BLaER1 treated with 17β-estradiol and CSF1 and Interleukin-3, amounts not matched to agents 10 nM and 100 nM (cell line): Measurements from ENCODE around the gene SPAG16.

Experiments
- H3K27ac ChIP-seq, 11 experiments: shearing (Covaris generic); formaldehyde crosslinking; 2 replicates each; pipeline ENCODE4 v1.8.1; 2022
- H3K27me3 ChIP-seq, 11 experiments: shearing (Covaris generic); formaldehyde crosslinking; 2 replicates each; pipeline ENCODE4 v1.8.1; 2022
- H3K36me3 ChIP-seq, 11 experiments: shearing (Covaris generic); formaldehyde crosslinking; 2 replicates each; pipeline ENCODE4 v1.8.1; 2022
- H3K4me1 ChIP-seq, 10 experiments: shearing (Covaris generic); formaldehyde crosslinking; 2 replicates each; pipeline ENCODE4 v1.8.1; 2022
- H3K4me2 ChIP-seq, 11 experiments: shearing (Covaris generic); formaldehyde crosslinking; 2 replicates each; pipeline ENCODE4 v1.8.1; 2022
- H3K4me3 ChIP-seq, 10 experiments: shearing (Covaris generic); formaldehyde crosslinking; 2 replicates each; pipeline ENCODE4 v1.8.1; 2022
- H3K9ac ChIP-seq, 11 experiments: shearing (Covaris generic); formaldehyde crosslinking; 2 replicates each; pipeline ENCODE4 v1.8.1; 2022
- H3K9me3 ChIP-seq, 11 experiments: shearing (Covaris generic); formaldehyde crosslinking; replicated peaks in 1 of 11; 2 replicates each; pipeline ENCODE4 v1.8.1; 2022
- H4K20me1 ChIP-seq, 11 experiments: shearing (Covaris generic); formaldehyde crosslinking; 2 replicates each; pipeline ENCODE4 v1.8.1; 2022
- Cebpa-rat ChIP-seq, 11 experiments: shearing (Covaris generic); IDR thresholded peaks; 2 replicates each; pipeline ENCODE4 v1.8.1; 2022

The SPAG16 gene

GRCh38 chr2:213722565-213722964 lies 438.3 kb downstream of the SPAG16 start:
- H3K4me1 ChIP-seq = no peaks in the 10 kb centered on the region
- peaks cover 0 to 8% (median 0%) of the 10 kb centered on the region in 11 experiments; a peak in 6 of 22 replicates for H3K9me3 ChIP-seq
- H3K27ac ChIP-seq = no peak overlapping the region
- H3K4me3 ChIP-seq = no peak overlapping the region
- no peaks in the 10 kb centered on the region for H3K27me3 ChIP-seq
- no peak overlapping the region for H3K9ac ChIP-seq
- no peak for TF ChIP-seq Cebpa-rat (IDR thresholded peaks at IDR 0.05)
- H3K36me3 ChIP-seq = no peaks in the 10 kb centered on the region
- no peaks in the 10 kb centered on the region for H4K20me1 ChIP-seq
- no peak overlapping the region for H3K4me2 ChIP-seq

GRCh38 chr2:213723041-213723560 lies 438.8 kb downstream of the SPAG16 start:
- H3K27me3 ChIP-seq = no peaks in the 10 kb centered on the region
- H3K27ac ChIP-seq = no peak overlapping the region
- H4K20me1 ChIP-seq = no peaks in the 10 kb centered on the region
- TF ChIP-seq Cebpa-rat (IDR thresholded peaks at IDR 0.05) = no peak
- H3K9ac ChIP-seq = no peak overlapping the region
- no peak overlapping the region for H3K4me3 ChIP-seq
- peaks cover 0 to 8% (median 0%) of the 10 kb centered on the region in 11 experiments; a peak in 6 of 22 replicates for H3K9me3 ChIP-seq
- no peaks in the 10 kb centered on the region for H3K4me1 ChIP-seq
- no peak overlapping the region for H3K4me2 ChIP-seq
- no peaks in the 10 kb centered on the region for H3K36me3 ChIP-seq

- H3K27me3 ChIP-seq = no peaks in the 10 kb centered on the region
- peaks cover 0 to 8% (median 0%) of the 10 kb centered on the region in 11 experiments; a peak in 6 of 22 replicates for H3K9me3 ChIP-seq
- H3K36me3 ChIP-seq = no peaks in the 10 kb centered on the region
- no peak overlapping the region for H3K27ac ChIP-seq
- H3K9ac ChIP-seq = no peak overlapping the region
- no peak for TF ChIP-seq Cebpa-rat (IDR thresholded peaks at IDR 0.05)
- no peaks in the 10 kb centered on the region for H3K4me1 ChIP-seq
- no peaks in the 10 kb centered on the region for H4K20me1 ChIP-seq
- H3K4me3 ChIP-seq = no peak overlapping the region
- H3K4me2 ChIP-seq = no peak overlapping the region
Observed at GRCh38 chr2:213723707-213724106, 439.4 kb downstream of the SPAG16 start.

- Histone ChIP-seq H4K20me1 (no peaks in the 10 kb centered on the region), H3K9me3 (no peaks in the 10 kb centered on the region), H3K4me3 (no peak overlapping the region), H3K4me2 (no peak overlapping the region), H3K9ac (no peak overlapping the region), H3K27ac (no peak overlapping the region), H3K36me3 (no peaks in the 10 kb centered on the region), H3K27me3 (no peaks in the 10 kb centered on the region), H3K4me1 (no peaks in the 10 kb centered on the region)
- TF ChIP-seq Cebpa-rat (IDR thresholded peaks at IDR 0.05) = no peak
Observed at GRCh38 chr2:213726101-213726500, 441.8 kb downstream of the SPAG16 start.

GRCh38 chr2:213733893-213734292 lies 449.6 kb downstream of the SPAG16 start:
- TF ChIP-seq Cebpa-rat (IDR thresholded peaks at IDR 0.05) = no peak
- Histone ChIP-seq H3K27ac (no peak overlapping the region), H3K4me2 (no peak overlapping the region), H3K9ac (no peak overlapping the region), H3K4me1 (no peaks in the 10 kb centered on the region), H3K36me3 (no peaks in the 10 kb centered on the region), H4K20me1 (no peaks in the 10 kb centered on the region), H3K9me3 (no peaks in the 10 kb centered on the region), H3K4me3 (no peak overlapping the region), H3K27me3 (no peaks in the 10 kb centered on the region)

- no peak overlapping the region for H3K27ac ChIP-seq
- no peak overlapping the region for H3K9ac ChIP-seq
- H3K4me1 ChIP-seq = no peaks in the 10 kb centered on the region
- no peak overlapping the region for H3K4me3 ChIP-seq
- H3K4me2 ChIP-seq = no peak overlapping the region
- H3K36me3 ChIP-seq = no peaks in the 10 kb centered on the region
- no peaks in the 10 kb centered on the region for H3K9me3 ChIP-seq
- no peaks in the 10 kb centered on the region for H3K27me3 ChIP-seq
- no peaks in the 10 kb centered on the region for H4K20me1 ChIP-seq
- no peak for TF ChIP-seq Cebpa-rat (IDR thresholded peaks at IDR 0.05)
Observed at GRCh38 chr2:213740453-213740852, 456.2 kb downstream of the SPAG16 start.

- TF ChIP-seq Cebpa-rat (IDR thresholded peaks at IDR 0.05) = no peak
- Histone ChIP-seq H4K20me1 (no peaks in the 10 kb centered on the region), H3K9ac (no peak overlapping the region), H3K27me3 (no peaks in the 10 kb centered on the region), H3K4me1 (no peaks in the 10 kb centered on the region), H3K27ac (no peak overlapping the region), H3K4me3 (no peak overlapping the region), H3K9me3 (no peaks in the 10 kb centered on the region), H3K4me2 (no peak overlapping the region), H3K36me3 (no peaks in the 10 kb centered on the region)
Observed at GRCh38 chr2:213751446-213751845, 467.2 kb downstream of the SPAG16 start.

- Histone ChIP-seq H3K36me3 (no peaks in the 10 kb centered on the region), H3K4me1 (no peaks in the 10 kb centered on the region), H3K4me3 (no peak overlapping the region), H3K4me2 (no peak overlapping the region), H3K27me3 (no peaks in the 10 kb centered on the region), H3K27ac (no peak overlapping the region), H3K9me3 (no peaks in the 10 kb centered on the region), H3K9ac (no peak overlapping the region), H4K20me1 (no peaks in the 10 kb centered on the region)
- no peak for TF ChIP-seq Cebpa-rat (IDR thresholded peaks at IDR 0.05)
Observed at GRCh38 chr2:213752575-213752974, 468.3 kb downstream of the SPAG16 start.

GRCh38 chr2:213757525-213757924 lies 473.3 kb downstream of the SPAG16 start:
- no peaks in the 10 kb centered on the region for H3K27me3 ChIP-seq
- H3K9me3 ChIP-seq = no peaks in the 10 kb centered on the region
- no peaks in the 10 kb centered on the region for H4K20me1 ChIP-seq
- no peak overlapping the region for H3K27ac ChIP-seq
- no peaks in the 10 kb centered on the region for H3K36me3 ChIP-seq
- no peak overlapping the region for H3K4me2 ChIP-seq
- TF ChIP-seq Cebpa-rat (IDR thresholded peaks at IDR 0.05) = no peak
- H3K4me1 ChIP-seq = no peaks in the 10 kb centered on the region
- H3K4me3 ChIP-seq = no peak overlapping the region
- no peak overlapping the region for H3K9ac ChIP-seq

GRCh38 chr2:213763354-213763753 lies 479.1 kb downstream of the SPAG16 start:
- H3K27ac ChIP-seq = no peak overlapping the region
- no peaks in the 10 kb centered on the region for H3K27me3 ChIP-seq
- no peaks in the 10 kb centered on the region for H3K36me3 ChIP-seq
- H3K9me3 ChIP-seq = no peaks in the 10 kb centered on the region
- H3K9ac ChIP-seq = no peak overlapping the region
- H3K4me2 ChIP-seq = no peak overlapping the region
- no peak overlapping the region for H3K4me3 ChIP-seq
- H3K4me1 ChIP-seq = no peaks in the 10 kb centered on the region
- no peaks in the 10 kb centered on the region for H4K20me1 ChIP-seq
- no peak for TF ChIP-seq Cebpa-rat (IDR thresholded peaks at IDR 0.05)
